Measurements from ENCODE around the gene CCNQ. TPM values are rescaled to one million over a fixed set of nuclear protein-coding genes. Genes with fewer than 3 reads are reported as not detected.

CCNQ gene
- polyA plus RNA-seq, 1 donor (not counting 4 experiments of a cell fraction or from before 2014, with no cell fraction given) = 31.1 TPM

- DNase-seq (ENCODE audit: low read depth, low spot score) (no peak), FAIRE-seq (no peak)
- dilution Hi-C loops (cut with MboI; ENCODE audit: extremely low pct_ligation_motif_present, low sequenced_read_pairs) = no loop called here
- H3K27me3 ChIP-seq (ENCODE audit: control insufficient read depth, extremely low read depth, insufficient read depth, low read length) = peaks cover 49% of the 10 kb centered on the region
- no peaks in the 10 kb centered on the region for H3K9me1 ChIP-seq (ENCODE audit: control insufficient read depth, extremely low read depth, insufficient read depth, low read length)
- H3K4me1 ChIP-seq (ENCODE audit: control insufficient read depth, extremely low read depth, insufficient read depth, low read length) = peaks cover 7% of the 10 kb centered on the region
- no peak within 1 kb of the TSS for H3K27ac ChIP-seq (ENCODE audit: control insufficient read depth, insufficient read depth, low read length)
- no peaks in the 10 kb centered on the region for H4K20me1 ChIP-seq (ENCODE audit: control insufficient read depth, extremely low read depth, insufficient read depth, low read length)
- H3K9me3 ChIP-seq (ENCODE audit: control insufficient read depth, low read depth, low read length) = peaks cover 1% of the 10 kb centered on the region
- no peaks in the 10 kb centered on the region for H3K79me2 ChIP-seq (ENCODE audit: control insufficient read depth, insufficient read depth, low read length)
- no peaks in the 10 kb centered on the region for H3K36me3 ChIP-seq (ENCODE audit: control insufficient read depth in 2 of 2, extremely low read depth in 1 of 2, insufficient read depth in 2 of 2, low read length in 2 of 2)
- TF ChIP-seq CTCF (optimal IDR thresholded peaks at IDR 0.05 in 1 of 3, IDR thresholded peaks at IDR 0.05 in 1 of 3, conservative IDR thresholded peaks at IDR 0.05 in 1 of 3; ENCODE audit: extremely low read depth in 1 of 3, insufficient read depth in 2 of 3, low read length in 3 of 3) = no peak
- TF ChIP-seq EZH2 (IDR thresholded peaks at IDR 0.05; ENCODE audit: low read length) = no peak
- peak within 1 kb of the TSS; percentile 54 for H3K4me2 ChIP-seq (ENCODE audit: control insufficient read depth, extremely low read depth, insufficient read depth, low read depth, low read length)
- no peak within 1 kb of the TSS for H2AFZ ChIP-seq (ENCODE audit: control insufficient read depth, low read length)
- H3K4me3 ChIP-seq (ENCODE audit: control insufficient read depth in 2 of 3, extremely low read depth in 1 of 3, insufficient read depth in 2 of 3, low read depth in 1 of 3, low read length in 3 of 3) = no peak within 1 kb of the TSS
- H3K9ac ChIP-seq (ENCODE audit: control insufficient read depth, extremely low read depth, insufficient read depth, low read length) = no peak within 1 kb of the TSS
These were observed 47.9 kb upstream of the CCNQ start, which contains the start of gene DUSP9 for GRCh38 chrX:153646620-153647373. TSS of gene DUSP9 (plus strand) at chrX:153647203. CDS start at chrX:153647954, 751 bp downstream.

GRCh38 chrX:153645921-153646488 is 47.1 kb upstream of the CCNQ start:
- peaks cover 57% of the 10 kb centered on the region for H3K27me3 ChIP-seq (ENCODE audit: control insufficient read depth, extremely low read depth, insufficient read depth, low read length)

More at GRCh38 chrX:153645921-153646488, 47.1 kb upstream of the CCNQ start:
- no peaks in the 10 kb centered on the region for H3K79me2 ChIP-seq (ENCODE audit: control insufficient read depth, insufficient read depth, low read length)
- peaks cover 1% of the 10 kb centered on the region for H3K9me3 ChIP-seq (ENCODE audit: control insufficient read depth, low read depth, low read length)
- FAIRE-seq = no peak
- H3K9ac ChIP-seq (ENCODE audit: control insufficient read depth, extremely low read depth, insufficient read depth, low read length) = no peak overlapping the region
- no peaks in the 10 kb centered on the region for H4K20me1 ChIP-seq (ENCODE audit: control insufficient read depth, extremely low read depth, insufficient read depth, low read length)
- no peaks in the 10 kb centered on the region for H3K36me3 ChIP-seq (ENCODE audit: control insufficient read depth in 2 of 2, extremely low read depth in 1 of 2, insufficient read depth in 2 of 2, low read length in 2 of 2)
- H3K4me2 ChIP-seq (ENCODE audit: control insufficient read depth, extremely low read depth, insufficient read depth, low read depth, low read length) = peak overlapping the region; percentile 54
- H3K9me1 ChIP-seq (ENCODE audit: control insufficient read depth, extremely low read depth, insufficient read depth, low read length) = no peaks in the 10 kb centered on the region
- no peak overlapping the region for H3K27ac ChIP-seq (ENCODE audit: control insufficient read depth, insufficient read depth, low read length)
- H3K4me3 ChIP-seq (ENCODE audit: control insufficient read depth in 2 of 3, extremely low read depth in 1 of 3, insufficient read depth in 2 of 3, low read depth in 1 of 3, low read length in 3 of 3) = no peak overlapping the region
- dilution Hi-C loops (cut with MboI; ENCODE audit: extremely low pct_ligation_motif_present, low sequenced_read_pairs) = no loop called here
- H3K4me1 ChIP-seq (ENCODE audit: control insufficient read depth, extremely low read depth, insufficient read depth, low read length) = peaks cover 7% of the 10 kb centered on the region
- TF ChIP-seq CTCF (optimal IDR thresholded peaks at IDR 0.05 in 1 of 3, IDR thresholded peaks at IDR 0.05 in 1 of 3, conservative IDR thresholded peaks at IDR 0.05 in 1 of 3; ENCODE audit: extremely low read depth in 1 of 3, insufficient read depth in 2 of 3, low read length in 3 of 3) (no peak), EZH2 (IDR thresholded peaks at IDR 0.05; ENCODE audit: low read length) (no peak)
- H2AFZ ChIP-seq (ENCODE audit: control insufficient read depth, low read length) = no peak overlapping the region
- no peak for DNase-seq (ENCODE audit: low read depth, low spot score)
